Gastroesophageal sphincter (tissue), 3 donors: Measurements from ENCODE around the gene KCNS3.

Source experiments
- POLR2AphosphoS5 ChIP-seq: sonication (generic); formaldehyde crosslinking; IDR thresholded peaks from one replicate; pipeline ENCODE4 v1.6.1; 2017; ENCODE audit warnings: antibody characterized with exemption
- TF ChIP-seq, protein P1 (sequence below), 4 experiments: fragments of 200-600 bp in 2 of 4; fragments of 450-650 bp in 2 of 4; sonication (generic) in 1 of 4; IDR thresholded peaks; one replicate each; pipeline ENCODE4 v1.5.1; 2017 to 2019; ENCODE audit warnings: antibody characterized with exemption in 4 of 4, mild to moderate bottlenecking in 2 of 4, moderate library complexity in 2 of 4

DNA sequence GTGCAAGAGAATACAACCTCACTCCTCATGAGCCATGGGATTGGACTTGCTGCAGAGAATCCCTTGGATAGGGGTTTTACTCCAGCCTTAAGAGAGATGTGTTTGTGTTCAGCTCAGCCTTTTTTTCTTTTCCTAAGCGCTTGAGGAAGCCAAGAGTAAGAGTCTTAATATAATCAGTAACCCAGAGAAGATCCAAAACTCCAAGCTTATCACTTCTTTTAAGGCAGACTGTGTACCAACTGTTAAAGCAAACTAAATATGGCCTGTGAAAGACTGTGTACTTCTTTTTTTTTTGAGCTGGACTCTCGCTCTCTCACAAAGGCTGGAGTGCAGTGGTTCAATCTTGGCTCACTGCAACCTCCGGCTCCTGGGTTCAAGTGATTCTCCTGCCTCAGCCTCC is 31.8 kb upstream of the KCNS3 start:
- TF ChIP-seq, protein P1, sequence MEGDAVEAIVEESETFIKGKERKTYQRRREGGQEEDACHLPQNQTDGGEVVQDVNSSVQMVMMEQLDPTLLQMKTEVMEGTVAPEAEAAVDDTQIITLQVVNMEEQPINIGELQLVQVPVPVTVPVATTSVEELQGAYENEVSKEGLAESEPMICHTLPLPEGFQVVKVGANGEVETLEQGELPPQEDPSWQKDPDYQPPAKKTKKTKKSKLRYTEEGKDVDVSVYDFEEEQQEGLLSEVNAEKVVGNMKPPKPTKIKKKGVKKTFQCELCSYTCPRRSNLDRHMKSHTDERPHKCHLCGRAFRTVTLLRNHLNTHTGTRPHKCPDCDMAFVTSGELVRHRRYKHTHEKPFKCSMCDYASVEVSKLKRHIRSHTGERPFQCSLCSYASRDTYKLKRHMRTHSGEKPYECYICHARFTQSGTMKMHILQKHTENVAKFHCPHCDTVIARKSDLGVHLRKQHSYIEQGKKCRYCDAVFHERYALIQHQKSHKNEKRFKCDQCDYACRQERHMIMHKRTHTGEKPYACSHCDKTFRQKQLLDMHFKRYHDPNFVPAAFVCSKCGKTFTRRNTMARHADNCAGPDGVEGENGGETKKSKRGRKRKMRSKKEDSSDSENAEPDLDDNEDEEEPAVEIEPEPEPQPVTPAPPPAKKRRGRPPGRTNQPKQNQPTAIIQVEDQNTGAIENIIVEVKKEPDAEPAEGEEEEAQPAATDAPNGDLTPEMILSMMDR (IDR thresholded peaks at IDR 0.05) = no peak
- TF ChIP-seq POLR2AphosphoS5 = no peak
